Nephron progenitor cell (in vitro differentiated cells): ENCODE results near the gene TXNRD1.

Experiments
- DNase-seq: peaks from one replicate; pipeline ENCODE4 v3.0.0; 2021
- H3K27ac Mint-ChIP-seq: 2 replicates; pipeline ENCODE4 v1.8.0; 2021; ENCODE audit warnings: mild to moderate bottlenecking, moderate library complexity, mixed read lengths
- H3K27me3 Mint-ChIP-seq: 2 replicates; pipeline ENCODE4 v1.8.0; 2021; ENCODE audit warnings: mild to moderate bottlenecking, low read depth, mixed read lengths; ENCODE audit not compliant: poor library complexity
- H3K36me3 Mint-ChIP-seq: 2 replicates; pipeline ENCODE4 v1.8.0; 2021; ENCODE audit warnings: low read depth, mixed read lengths
- H3K4me1 Mint-ChIP-seq: 2 replicates; pipeline ENCODE4 v1.8.0; 2021; ENCODE audit warnings: mixed read lengths
- H3K4me3 Mint-ChIP-seq: 2 replicates; pipeline ENCODE4 v1.8.0; 2021; ENCODE audit warnings: mild to moderate bottlenecking, moderate library complexity, mixed read lengths
- H3K9me3 Mint-ChIP-seq: 2 replicates; pipeline ENCODE4 v1.8.0; 2021; ENCODE audit warnings: mild to moderate bottlenecking, moderate library complexity, mixed read lengths
- CTCF ChIP-seq: fragments of 200-600 bp; sonication (generic); IDR thresholded peaks from 2 replicates; pipeline ENCODE4 v1.5.0; 2021; ENCODE audit warnings: antibody characterized with exemption

The TXNRD1 gene

DNA sequence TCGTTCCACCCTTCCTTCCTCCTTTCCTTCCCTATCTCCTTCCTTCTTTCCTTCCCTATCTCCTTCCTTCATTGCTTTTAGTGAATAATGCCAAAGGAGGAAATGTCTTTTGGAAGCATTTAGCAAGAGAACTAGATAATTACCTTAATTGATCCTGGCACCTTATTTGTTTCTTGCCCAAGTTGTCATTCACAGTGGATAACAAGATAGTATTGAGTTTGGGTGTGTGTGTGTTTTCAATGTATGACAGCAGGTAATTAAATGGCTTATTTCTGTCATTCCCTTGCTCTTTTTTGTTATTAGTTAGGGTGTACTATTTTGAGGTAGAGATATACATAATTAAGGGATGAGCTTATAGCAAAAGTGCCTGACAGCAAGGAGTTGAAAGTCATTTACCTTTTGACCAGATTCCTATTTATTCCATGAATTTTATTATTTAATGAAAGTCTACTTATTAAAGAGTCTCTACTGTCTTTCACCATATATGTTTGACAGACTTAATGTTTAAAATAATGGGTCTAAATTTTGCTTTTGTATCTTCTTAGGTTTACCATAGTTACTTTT is 118.2 kb downstream of the TXNRD1 start:
- Mint-ChIP-seq H3K9me3 (no peaks in the 10 kb centered on the region), H3K4me1 (peaks cover 12% of the 10 kb centered on the region), H3K27ac (no peak overlapping the region), H3K27me3 (peaks cover 3% of the 10 kb centered on the region), H3K36me3 (peaks cover 37% of the 10 kb centered on the region), H3K4me3 (no peak overlapping the region)
- DNase-seq = no peak
- TF ChIP-seq CTCF = no peak

DNA sequence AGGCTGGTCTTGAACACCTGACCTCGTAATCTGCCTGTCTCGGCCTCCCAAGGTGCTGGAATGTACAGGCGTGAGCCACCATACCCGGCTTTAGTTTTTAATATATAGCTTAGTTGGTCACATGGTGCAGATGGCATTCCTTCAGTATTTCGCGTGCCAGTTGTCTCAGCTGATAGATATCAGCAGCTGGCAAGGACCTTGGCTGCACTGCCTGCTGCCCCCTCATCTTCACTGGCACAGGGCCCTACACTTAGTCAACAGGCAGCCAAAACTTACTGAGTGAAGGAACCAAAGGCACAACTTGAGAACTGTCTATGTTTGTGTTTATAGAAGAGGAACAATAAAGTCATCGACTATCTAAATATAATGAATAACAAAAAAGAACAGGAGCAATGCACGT is 119.0 kb downstream of the TXNRD1 start:
- peaks cover 41% of the 10 kb centered on the region for H3K36me3 Mint-ChIP-seq
- H3K9me3 Mint-ChIP-seq = no peaks in the 10 kb centered on the region
- peaks cover 4% of the 10 kb centered on the region for H3K4me1 Mint-ChIP-seq
- no peak overlapping the region for H3K4me3 Mint-ChIP-seq
- no peak for TF ChIP-seq CTCF
- peaks cover 2% of the 10 kb centered on the region for H3K27me3 Mint-ChIP-seq
- no peak overlapping the region for H3K27ac Mint-ChIP-seq
- no peak for DNase-seq

GRCh38 chr12:104336115-104336514 is 120.5 kb downstream of the TXNRD1 start:
- peaks cover 57% of the 10 kb centered on the region for H3K36me3 Mint-ChIP-seq
- H3K27ac Mint-ChIP-seq = no peak overlapping the region
- DNase-seq = no peak
- no peaks in the 10 kb centered on the region for H3K4me1 Mint-ChIP-seq
- TF ChIP-seq CTCF = no peak
- H3K9me3 Mint-ChIP-seq = no peaks in the 10 kb centered on the region
- H3K27me3 Mint-ChIP-seq = no peaks in the 10 kb centered on the region
- no peak overlapping the region for H3K4me3 Mint-ChIP-seq

- no peak for TF ChIP-seq CTCF
- no peaks in the 10 kb centered on the region for H3K27me3 Mint-ChIP-seq
- H3K36me3 Mint-ChIP-seq = peaks cover 56% of the 10 kb centered on the region
- DNase-seq = no peak
- H3K9me3 Mint-ChIP-seq = no peaks in the 10 kb centered on the region
- no peak overlapping the region for H3K27ac Mint-ChIP-seq
- H3K4me1 Mint-ChIP-seq = no peaks in the 10 kb centered on the region
- no peak overlapping the region for H3K4me3 Mint-ChIP-seq
Observed at GRCh38 chr12:104337030-104337558, 121.5 kb downstream of the TXNRD1 start.

- no peak overlapping the region for H3K27ac Mint-ChIP-seq
- no peaks in the 10 kb centered on the region for H3K27me3 Mint-ChIP-seq
- H3K4me3 Mint-ChIP-seq = no peak overlapping the region
- peaks cover 52% of the 10 kb centered on the region for H3K36me3 Mint-ChIP-seq
- H3K9me3 Mint-ChIP-seq = no peaks in the 10 kb centered on the region
- DNase-seq = no peak
- H3K4me1 Mint-ChIP-seq = peaks cover 4% of the 10 kb centered on the region
- no peak for TF ChIP-seq CTCF
Observed at GRCh38 chr12:104339663-104340062, 124.1 kb downstream of the TXNRD1 start.

- no peak for TF ChIP-seq CTCF
- Mint-ChIP-seq H3K4me3 (no peak overlapping the region), H3K9me3 (no peaks in the 10 kb centered on the region), H3K4me1 (peaks cover 4% of the 10 kb centered on the region), H3K36me3 (peaks cover 47% of the 10 kb centered on the region), H3K27me3 (no peaks in the 10 kb centered on the region), H3K27ac (peak overlapping the region; percentile 93)
- DNase-seq = no peak
Observed at GRCh38 chr12:104340177-104340576, 124.6 kb downstream of the TXNRD1 start.
